OCI-M2 (cell line): ENCODE results near the gene DVL2.

Experiments used
- DNase-seq: peaks from one replicate; lab custom pipeline; 2025; ENCODE audit not compliant: unreplicated experiment; lab: John Stamatoyannopoulos, UW

DVL2 gene

GRCh38 chr17:7238420-7239090 lies 4.2 kb upstream of the DVL2 start:
- DNase-seq: no peak

- DNase-seq: no peak
Measured at GRCh38 chr17:7237761-7238419, 3.6 kb upstream of the DVL2 start.

GRCh38 chr17:7237266-7237760 lies 3.0 kb upstream of the DVL2 start:
- no peak for DNase-seq

- no peak for DNase-seq
Measured at GRCh38 chr17:7236808-7237207, 2.5 kb upstream of the DVL2 start.

- no peak for DNase-seq
Measured at GRCh38 chr17:7235693-7236665, 1.7 kb upstream of the DVL2 start.

- DNase-seq: no peak
Measured at GRCh38 chr17:7233701-7234082, 625 bp downstream of the DVL2 start.

- DNase-seq: no peak
Measured at GRCh38 chr17:7232114-7232513, 2.2 kb downstream of the DVL2 start.

- no peak for DNase-seq
Measured at GRCh38 chr17:7229504-7229903, 4.8 kb downstream of the DVL2 start.

GRCh38 chr17:7228920-7229319 lies 5.4 kb downstream of the DVL2 start:
- no peak for DNase-seq

GRCh38 chr17:7226721-7227710 lies 7.3 kb downstream of the DVL2 start:
- no peak for DNase-seq

GRCh38 chr17:7225711-7226331 lies 8.5 kb downstream of the DVL2 start:
- DNase-seq: no peak

GRCh38 chr17:7224661-7225111 lies 9.6 kb downstream of the DVL2 start:
- no peak for DNase-seq

- no peak for DNase-seq
Measured at GRCh38 chr17:7224110-7224509, 10.2 kb downstream of the DVL2 start.

GRCh38 chr17:7223375-7223774 lies 10.9 kb downstream of the DVL2 start:
- DNase-seq: no peak

GRCh38 chr17:7222972-7223292 lies 11.4 kb downstream of the DVL2 start:
- no peak for DNase-seq

- no peak for DNase-seq
Measured at GRCh38 chr17:7222093-7222971, 12.0 kb downstream of the DVL2 start.

- DNase-seq: no peak
Measured at GRCh38 chr17:7221278-7222092, 12.8 kb downstream of the DVL2 start.

GRCh38 chr17:7220593-7221277 lies 13.6 kb downstream of the DVL2 start:
- DNase-seq: no peak
